Glutamatergic neuron (in vitro differentiated cells): Measurements from ENCODE around the gene AHDC1. TPM values are rescaled to one million over a fixed set of nuclear protein-coding genes. Genes with fewer than 3 reads are reported as not detected.

Source experiments
- DNase-seq: peaks from one replicate; pipeline ENCODE4 v3.0.0; 2022
- H3K27ac Mint-ChIP-seq: one replicate; pipeline ENCODE4 v1.8.0; 2020; ENCODE audit warnings: mild to moderate bottlenecking, mixed read lengths, inconsistent platforms; ENCODE audit not compliant: unreplicated experiment
- H3K27me3 Mint-ChIP-seq: one replicate; pipeline ENCODE4 v1.8.0; 2020; ENCODE audit warnings: mild to moderate bottlenecking, moderate library complexity, mixed read lengths, inconsistent platforms; ENCODE audit not compliant: unreplicated experiment
- H3K36me3 Mint-ChIP-seq: one replicate; pipeline ENCODE4 v1.8.0; 2020; ENCODE audit warnings: mild to moderate bottlenecking, mixed read lengths, inconsistent platforms; ENCODE audit not compliant: unreplicated experiment
- H3K4me1 Mint-ChIP-seq: one replicate; pipeline ENCODE4 v1.8.0; 2020; ENCODE audit warnings: mild to moderate bottlenecking, low read depth, mixed read lengths, inconsistent platforms; ENCODE audit not compliant: unreplicated experiment
- H3K4me3 Mint-ChIP-seq: one replicate; pipeline ENCODE4 v1.8.0; 2020; ENCODE audit warnings: mild to moderate bottlenecking, mixed read lengths, inconsistent platforms; ENCODE audit not compliant: unreplicated experiment
- H3K9me3 Mint-ChIP-seq: one replicate; pipeline ENCODE4 v1.8.0; 2020; ENCODE audit warnings: mild to moderate bottlenecking, moderate library complexity, mixed read lengths, inconsistent platforms; ENCODE audit not compliant: unreplicated experiment
- total RNA-seq: library from RNA; stranded (reverse); fragmentation: NEBNext Ultra II Directional; extraction: Animal tissue kit (Norgen Biotek cat#: 25700); gene quantifications from one replicate; pipeline ENCODE4 v1.2.1, GENCODE V29; 2021; ENCODE audit not compliant: unreplicated experiment
- TF ChIP-seq, protein P1 (sequence below): fragments of 200-600 bp; sonication (generic); IDR thresholded peaks from one replicate; pipeline ENCODE4 v1.5.0; 2021; ENCODE audit not compliant: partially characterized antibody, unreplicated experiment

AHDC1 gene
- total RNA-seq, 1 donor from 2014 or later, result 131 TPM

DNA sequence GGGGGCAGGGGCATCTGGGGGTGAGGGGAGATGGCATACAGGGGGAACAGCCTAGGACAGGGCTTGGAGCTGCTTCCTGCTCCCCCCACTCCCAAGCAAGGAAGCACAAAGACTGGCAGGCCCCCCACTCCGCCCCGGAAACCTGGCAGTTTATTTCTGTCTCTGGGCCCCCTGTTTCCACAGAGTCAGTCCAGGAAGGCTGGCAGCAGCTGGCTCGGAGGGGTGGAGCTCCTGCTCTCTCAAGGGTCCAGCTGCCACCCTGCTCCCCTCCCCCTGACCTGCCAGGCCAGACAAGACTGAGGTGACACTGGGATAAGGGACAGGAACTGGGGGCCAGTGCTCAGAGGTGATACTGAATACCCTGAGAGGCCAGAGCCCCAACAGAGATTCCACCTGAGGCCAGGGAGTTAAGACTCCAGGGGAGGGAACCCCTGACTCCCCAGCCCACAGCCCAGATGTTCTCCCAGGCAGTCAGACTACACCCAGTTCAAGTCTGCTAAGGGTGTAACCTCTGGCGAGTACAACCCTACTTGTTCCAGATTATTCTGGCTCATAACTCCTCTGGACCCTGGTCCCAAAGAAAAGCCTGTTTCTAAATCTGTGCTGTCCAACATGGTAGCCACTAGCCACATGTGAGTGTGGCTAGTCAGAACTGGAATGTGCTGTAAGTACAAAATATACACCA is 26.3 kb downstream of the AHDC1 start:
- Mint-ChIP-seq H3K27ac (no peak overlapping the region), H3K27me3 (peaks cover 13% of the 10 kb centered on the region), H3K9me3 (peaks cover 12% of the 10 kb centered on the region), H3K4me1 (peaks cover 51% of the 10 kb centered on the region), H3K36me3 (no peaks in the 10 kb centered on the region), H3K4me3 (no peak overlapping the region)
- DNase-seq, result no peak
- TF ChIP-seq, protein P1, sequence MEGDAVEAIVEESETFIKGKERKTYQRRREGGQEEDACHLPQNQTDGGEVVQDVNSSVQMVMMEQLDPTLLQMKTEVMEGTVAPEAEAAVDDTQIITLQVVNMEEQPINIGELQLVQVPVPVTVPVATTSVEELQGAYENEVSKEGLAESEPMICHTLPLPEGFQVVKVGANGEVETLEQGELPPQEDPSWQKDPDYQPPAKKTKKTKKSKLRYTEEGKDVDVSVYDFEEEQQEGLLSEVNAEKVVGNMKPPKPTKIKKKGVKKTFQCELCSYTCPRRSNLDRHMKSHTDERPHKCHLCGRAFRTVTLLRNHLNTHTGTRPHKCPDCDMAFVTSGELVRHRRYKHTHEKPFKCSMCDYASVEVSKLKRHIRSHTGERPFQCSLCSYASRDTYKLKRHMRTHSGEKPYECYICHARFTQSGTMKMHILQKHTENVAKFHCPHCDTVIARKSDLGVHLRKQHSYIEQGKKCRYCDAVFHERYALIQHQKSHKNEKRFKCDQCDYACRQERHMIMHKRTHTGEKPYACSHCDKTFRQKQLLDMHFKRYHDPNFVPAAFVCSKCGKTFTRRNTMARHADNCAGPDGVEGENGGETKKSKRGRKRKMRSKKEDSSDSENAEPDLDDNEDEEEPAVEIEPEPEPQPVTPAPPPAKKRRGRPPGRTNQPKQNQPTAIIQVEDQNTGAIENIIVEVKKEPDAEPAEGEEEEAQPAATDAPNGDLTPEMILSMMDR, result no peak

DNA sequence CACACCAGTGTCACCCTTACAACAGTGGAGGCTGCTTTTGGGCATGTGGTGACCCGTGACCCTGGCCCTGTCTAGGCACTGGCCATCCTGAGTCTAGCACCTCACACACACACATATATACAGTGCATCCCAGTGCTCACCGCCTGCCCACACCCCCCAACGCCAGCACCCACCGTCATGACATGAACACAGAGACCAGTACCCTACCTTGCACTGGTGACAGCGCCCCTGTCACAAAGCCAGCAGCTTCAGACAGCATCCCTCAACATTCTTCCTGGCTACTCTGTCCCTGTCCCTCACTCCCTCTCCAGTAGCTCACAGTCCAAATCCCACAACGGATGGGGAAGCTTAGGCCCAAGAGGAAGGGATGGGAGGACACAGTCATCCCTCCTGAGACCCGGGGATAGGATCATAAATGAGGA is 27.1 kb downstream of the AHDC1 start:
- TF ChIP-seq, protein P1, result no peak
- DNase-seq, result no peak
- peak overlapping the region; percentile 67 for H3K4me3 Mint-ChIP-seq
- peaks cover 51% of the 10 kb centered on the region for H3K4me1 Mint-ChIP-seq
- H3K27ac Mint-ChIP-seq, result peak overlapping the region; percentile 86
- H3K9me3 Mint-ChIP-seq, result peaks cover 11% of the 10 kb centered on the region
- no peaks in the 10 kb centered on the region for H3K36me3 Mint-ChIP-seq
- H3K27me3 Mint-ChIP-seq, result peaks cover 16% of the 10 kb centered on the region

GRCh38 chr1:27575840-27576331 is 28.1 kb downstream of the AHDC1 start:
- H3K27ac Mint-ChIP-seq, result peak overlapping the region; percentile 86
- TF ChIP-seq, protein P1, result no peak
- peak overlapping the region; percentile 67 for H3K4me3 Mint-ChIP-seq

GRCh38 chr1:27574871-27575831 is 28.8 kb downstream of the AHDC1 start:
- Mint-ChIP-seq H3K27ac (no peak overlapping the region), H3K9me3 (peaks cover 8% of the 10 kb centered on the region), H3K27me3 (peaks cover 15% of the 10 kb centered on the region), H3K36me3 (no peaks in the 10 kb centered on the region), H3K4me1 (peaks cover 53% of the 10 kb centered on the region), H3K4me3 (peak overlapping the region; percentile 88)
- peak; percentile 76 for DNase-seq
- TF ChIP-seq, protein P1, result peak; percentile 34

More at GRCh38 chr1:27575840-27576331, 28.1 kb downstream of the AHDC1 start:
- no peak for DNase-seq
- H3K36me3 Mint-ChIP-seq, result no peaks in the 10 kb centered on the region
- H3K27me3 Mint-ChIP-seq, result peaks cover 15% of the 10 kb centered on the region
- peaks cover 52% of the 10 kb centered on the region for H3K4me1 Mint-ChIP-seq
- H3K9me3 Mint-ChIP-seq, result peaks cover 8% of the 10 kb centered on the region
